Measurements from ENCODE around the gene NTRK3. TPM values are rescaled to one million over a fixed set of nuclear protein-coding genes. Genes with fewer than 3 reads are reported as not detected.

Gene NTRK3
- total RNA-seq, 1 donor from 2014 or later, result 1.1 TPM

GRCh38 chr15:88118035-88118434 lies 138.5 kb downstream of the NTRK3 start:
- Mint-ChIP-seq H3K9me3 (no peaks in the 10 kb centered on the region), H3K4me1 (no peaks in the 10 kb centered on the region), H3K4me3 (no peak overlapping the region), H3K27me3 (ENCODE audit: low read depth) (peaks cover 12% of the 10 kb centered on the region), H3K27ac (ENCODE audit: unreplicated experiment) (no peak overlapping the region), H3K36me3 (ENCODE audit: low read depth) (no peaks in the 10 kb centered on the region)
- no peak for TF ChIP-seq CTCF (conservative IDR thresholded peaks at IDR 0.05)
- no peak for DNase-seq (ENCODE audit: low read depth, low spot score)

GRCh38 chr15:88115486-88116152 lies 140.9 kb downstream of the NTRK3 start:
- H3K4me3 Mint-ChIP-seq, result no peak overlapping the region
- H3K4me1 Mint-ChIP-seq, result no peaks in the 10 kb centered on the region
- no peaks in the 10 kb centered on the region for H3K9me3 Mint-ChIP-seq
- no peak overlapping the region for H3K27ac Mint-ChIP-seq (ENCODE audit: unreplicated experiment)
- no peak for TF ChIP-seq CTCF (conservative IDR thresholded peaks at IDR 0.05)
- peaks cover 8% of the 10 kb centered on the region for H3K27me3 Mint-ChIP-seq (ENCODE audit: low read depth)
- DNase-seq (ENCODE audit: low read depth, low spot score), result no peak
- no peaks in the 10 kb centered on the region for H3K36me3 Mint-ChIP-seq (ENCODE audit: low read depth)

- no peak for TF ChIP-seq CTCF (conservative IDR thresholded peaks at IDR 0.05)
- Mint-ChIP-seq H3K4me1 (no peaks in the 10 kb centered on the region), H3K4me3 (no peak overlapping the region), H3K27ac (ENCODE audit: unreplicated experiment) (no peak overlapping the region), H3K9me3 (no peaks in the 10 kb centered on the region), H3K36me3 (ENCODE audit: low read depth) (no peaks in the 10 kb centered on the region), H3K27me3 (ENCODE audit: low read depth) (peaks cover 9% of the 10 kb centered on the region)
- no peak for DNase-seq (ENCODE audit: low read depth, low spot score)
These were observed 142.8 kb downstream of the NTRK3 start for GRCh38 chr15:88113613-88114308.

- no peaks in the 10 kb centered on the region for H3K9me3 Mint-ChIP-seq
- DNase-seq (ENCODE audit: low read depth, low spot score), result no peak
- no peak for TF ChIP-seq CTCF (conservative IDR thresholded peaks at IDR 0.05)
- H3K27me3 Mint-ChIP-seq (ENCODE audit: low read depth), result peaks cover 20% of the 10 kb centered on the region
- H3K4me1 Mint-ChIP-seq, result no peaks in the 10 kb centered on the region
- H3K4me3 Mint-ChIP-seq, result no peak overlapping the region
- H3K27ac Mint-ChIP-seq (ENCODE audit: unreplicated experiment), result no peak overlapping the region
- no peaks in the 10 kb centered on the region for H3K36me3 Mint-ChIP-seq (ENCODE audit: low read depth)
These were observed 147.5 kb downstream of the NTRK3 start for GRCh38 chr15:88108991-88109390.

- TF ChIP-seq CTCF (conservative IDR thresholded peaks at IDR 0.05), result no peak
- H3K4me1 Mint-ChIP-seq, result no peaks in the 10 kb centered on the region
- peaks cover 20% of the 10 kb centered on the region for H3K27me3 Mint-ChIP-seq (ENCODE audit: low read depth)
- no peak for DNase-seq (ENCODE audit: low read depth, low spot score)
- no peak overlapping the region for H3K4me3 Mint-ChIP-seq
- no peaks in the 10 kb centered on the region for H3K36me3 Mint-ChIP-seq (ENCODE audit: low read depth)
- no peaks in the 10 kb centered on the region for H3K9me3 Mint-ChIP-seq
- no peak overlapping the region for H3K27ac Mint-ChIP-seq (ENCODE audit: unreplicated experiment)
These were observed 148.1 kb downstream of the NTRK3 start for GRCh38 chr15:88108477-88108876.
